HL-60/S4 treated with phorbol 12-myristate 13-acetate at 8.2 ng/mL for 4 days and 3 days (cell line): Measurements from ENCODE around the gene MLLT1.

Source experiments
- in situ Hi-C: fragments of 300-500 bp; cut with MboI; formaldehyde crosslinking; loops from 2 replicates; pipeline ENCODE4 v1.15.0; 2022; ENCODE audit warnings: low sequenced_read_pairs

MLLT1 gene

GRCh38 chr19:6225232-6225865 lies 54.4 kb downstream of the MLLT1 start:
- in situ Hi-C loops, result no loop called here

GRCh38 chr19:6224308-6224675 lies 55.5 kb downstream of the MLLT1 start:
- in situ Hi-C loops, result no loop called here

- in situ Hi-C loops, result no loop called here
Measured at GRCh38 chr19:6223461-6224307, 56.1 kb downstream of the MLLT1 start.

GRCh38 chr19:6222884-6223283 lies 56.9 kb downstream of the MLLT1 start:
- in situ Hi-C loops, result no loop called here

GRCh38 chr19:6221878-6222746 lies 57.7 kb downstream of the MLLT1 start:
- in situ Hi-C loops, result no loop called here

- in situ Hi-C loops, result no loop called here
Measured at GRCh38 chr19:6221220-6221877, 58.4 kb downstream of the MLLT1 start.

GRCh38 chr19:6220385-6221191 lies 59.2 kb downstream of the MLLT1 start:
- in situ Hi-C loops, result no loop called here

GRCh38 chr19:6219586-6220290 lies 60.0 kb downstream of the MLLT1 start:
- in situ Hi-C loops, result no loop called here

GRCh38 chr19:6219147-6219525 lies 60.6 kb downstream of the MLLT1 start:
- in situ Hi-C loops, result no loop called here

- in situ Hi-C loops, result no loop called here
Measured at GRCh38 chr19:6218491-6219146, 61.2 kb downstream of the MLLT1 start.

GRCh38 chr19:6217752-6218334 lies 61.9 kb downstream of the MLLT1 start:
- in situ Hi-C loops, result no loop called here

GRCh38 chr19:6216996-6217751 lies 62.6 kb downstream of the MLLT1 start:
- in situ Hi-C loops, result no loop called here

- in situ Hi-C loops, result no loop called here
Measured at GRCh38 chr19:6216236-6216995, 63.4 kb downstream of the MLLT1 start.

- in situ Hi-C loops, result no loop called here
Measured at GRCh38 chr19:6215701-6216235, 64.0 kb downstream of the MLLT1 start.

GRCh38 chr19:6214881-6215541 lies 64.8 kb downstream of the MLLT1 start:
- in situ Hi-C loops, result no loop called here
